ENCODE results near the gene PLSCR5.

Gene PLSCR5

GRCh38 chr3:146544002-146544928 is 60.9 kb downstream of the PLSCR5 start, which contains the start of gene PLSCR1:
Gene PLSCR1 (minus strand): TSS chr3:146544607. CDS start chr3:146536552, 8,055 bp downstream.
- peak; percentile 85 to 86 for DNase-seq (ENCODE audit: low read depth in 2 of 2)

- DNase-seq (ENCODE audit: low read depth in 2 of 2): no peak
These were observed 61.6 kb downstream of the PLSCR5 start for GRCh38 chr3:146543461-146544001.

- no peak for DNase-seq (ENCODE audit: low read depth in 2 of 2)
These were observed 62.2 kb downstream of the PLSCR5 start for GRCh38 chr3:146542978-146543377.

GRCh38 chr3:146542179-146542578 is 63.0 kb downstream of the PLSCR5 start:
- DNase-seq (ENCODE audit: low read depth in 2 of 2): peak in 1 of 2 experiments; percentile 35

- DNase-seq (ENCODE audit: low read depth in 2 of 2): no peak
These were observed 64.2 kb downstream of the PLSCR5 start for GRCh38 chr3:146540978-146541377.

- no peak for DNase-seq (ENCODE audit: low read depth in 2 of 2)
These were observed 64.9 kb downstream of the PLSCR5 start for GRCh38 chr3:146540236-146540635.

GRCh38 chr3:146539315-146539714 is 65.8 kb downstream of the PLSCR5 start:
- DNase-seq (ENCODE audit: low read depth in 2 of 2): no peak

GRCh38 chr3:146537603-146538002 is 67.5 kb downstream of the PLSCR5 start:
- no peak for DNase-seq (ENCODE audit: low read depth in 2 of 2)

- no peak for DNase-seq (ENCODE audit: low read depth in 2 of 2)
These were observed 68.5 kb downstream of the PLSCR5 start for GRCh38 chr3:146536681-146537080.

Measured in fibroblast of skin of left quadriceps (primary cell).